ENCODE data around the gene CAPZA1.
"Not testable (repeated sequence)": the region's sequence is repeated elsewhere in the genome, so short reads cannot be mapped to it uniquely, and the experiment has no call there.

CAPZA1 gene

DNA sequence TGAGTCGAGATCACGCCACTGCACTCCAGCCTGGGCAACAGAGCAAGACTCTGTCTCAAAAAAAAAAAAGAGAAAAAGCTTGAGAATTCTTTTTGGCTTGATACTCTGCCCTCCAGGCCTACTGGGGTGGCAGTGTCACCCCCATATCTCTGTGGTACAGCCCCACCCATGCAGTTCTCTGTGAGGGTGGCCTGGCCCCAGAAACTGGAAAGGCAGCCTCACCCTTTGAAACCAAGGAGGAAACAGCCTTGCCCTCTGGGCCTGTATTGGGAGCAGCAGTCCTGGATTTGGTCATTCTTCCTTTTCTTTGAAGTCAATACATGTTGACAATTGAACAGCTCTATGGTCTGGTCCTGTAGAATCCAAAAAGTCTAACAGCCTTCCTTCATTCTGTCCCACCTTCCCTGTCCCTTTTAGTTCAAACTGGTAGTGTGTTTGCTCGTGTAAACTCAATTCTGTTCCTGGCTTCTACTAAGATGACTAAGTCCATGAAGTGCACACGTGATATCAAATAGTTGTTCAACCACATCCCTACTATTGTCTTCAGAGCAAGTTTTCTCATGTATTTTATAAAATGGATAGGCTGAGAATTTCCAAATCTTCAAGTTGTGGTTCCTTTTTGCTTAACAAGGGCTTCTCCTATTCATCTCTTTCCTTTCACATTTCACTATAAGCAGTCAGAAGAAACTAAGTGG is 13.9 kb upstream of the CAPZA1 start:
- TF ChIP-seq, protein P1, sequence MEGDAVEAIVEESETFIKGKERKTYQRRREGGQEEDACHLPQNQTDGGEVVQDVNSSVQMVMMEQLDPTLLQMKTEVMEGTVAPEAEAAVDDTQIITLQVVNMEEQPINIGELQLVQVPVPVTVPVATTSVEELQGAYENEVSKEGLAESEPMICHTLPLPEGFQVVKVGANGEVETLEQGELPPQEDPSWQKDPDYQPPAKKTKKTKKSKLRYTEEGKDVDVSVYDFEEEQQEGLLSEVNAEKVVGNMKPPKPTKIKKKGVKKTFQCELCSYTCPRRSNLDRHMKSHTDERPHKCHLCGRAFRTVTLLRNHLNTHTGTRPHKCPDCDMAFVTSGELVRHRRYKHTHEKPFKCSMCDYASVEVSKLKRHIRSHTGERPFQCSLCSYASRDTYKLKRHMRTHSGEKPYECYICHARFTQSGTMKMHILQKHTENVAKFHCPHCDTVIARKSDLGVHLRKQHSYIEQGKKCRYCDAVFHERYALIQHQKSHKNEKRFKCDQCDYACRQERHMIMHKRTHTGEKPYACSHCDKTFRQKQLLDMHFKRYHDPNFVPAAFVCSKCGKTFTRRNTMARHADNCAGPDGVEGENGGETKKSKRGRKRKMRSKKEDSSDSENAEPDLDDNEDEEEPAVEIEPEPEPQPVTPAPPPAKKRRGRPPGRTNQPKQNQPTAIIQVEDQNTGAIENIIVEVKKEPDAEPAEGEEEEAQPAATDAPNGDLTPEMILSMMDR (IDR thresholded peaks at IDR 0.05; ENCODE audit: low read depth, low read length, missing control alignments) = no peak
- in situ Hi-C loops (cut with HindIII; ENCODE audit: low pct_ligation_motif_present, low sequenced_read_pairs) = loop anchor here (25.0 kb wide), 1 partner anchor 118 kb away; no protein-coding TSS in a partner anchor
- peaks cover 31% of the 10 kb centered on the region for H3K36me3 ChIP-seq (replicated peaks)
- H3K4me3 ChIP-seq (ENCODE audit: low read depth, low read length) = no peak overlapping the region
- H3K27ac ChIP-seq = no peak overlapping the region
- no peak for DNase-seq
- no peaks in the 10 kb centered on the region for H3K27me3 ChIP-seq (replicated peaks)

DNA sequence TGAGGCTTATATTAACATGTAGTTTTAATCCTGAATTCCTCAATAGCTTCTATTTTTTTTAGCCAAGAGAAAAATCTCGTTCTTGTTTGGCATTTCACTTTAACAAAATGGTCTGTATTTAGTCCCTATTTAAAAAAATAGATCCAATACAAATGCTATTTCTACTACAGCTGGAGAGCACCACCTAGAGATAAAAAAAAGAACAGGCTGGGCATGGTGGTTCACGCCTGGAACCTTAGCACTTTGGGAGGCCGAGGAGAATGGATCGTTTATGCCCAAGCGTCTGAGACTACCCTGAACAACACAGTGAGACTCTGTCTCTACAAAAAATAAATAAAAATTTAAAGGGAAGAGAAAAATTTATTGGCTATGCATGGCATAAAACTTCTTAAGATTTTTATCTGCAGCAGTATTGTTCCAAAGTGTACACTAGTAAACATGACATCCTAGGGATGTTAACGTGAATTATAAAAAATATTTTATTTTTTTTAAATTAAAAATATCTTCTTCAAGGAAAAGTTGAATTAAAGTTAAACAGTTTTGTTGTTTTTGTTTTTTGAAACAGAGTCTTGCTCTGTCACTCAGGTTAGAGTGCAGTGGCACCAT is 5.1 kb upstream of the CAPZA1 start:
- in situ Hi-C loops (cut with HindIII; ENCODE audit: low pct_ligation_motif_present, low sequenced_read_pairs) = loop anchor here (10.0 to 25.0 kb wide), 2 partner anchors 127 to 220 kb away; partner anchors contain the start of gene CTTNBP2NL
- Histone ChIP-seq H3K36me3 (replicated peaks) (peaks cover 7% of the 10 kb centered on the region), H3K27me3 (replicated peaks) (no peaks in the 10 kb centered on the region), H3K4me3 (ENCODE audit: low read depth, low read length) (no peak overlapping the region), H3K27ac (no peak overlapping the region)
- peak; percentile 54 for DNase-seq
- TF ChIP-seq, protein P1 (IDR thresholded peaks at IDR 0.05; ENCODE audit: low read depth, low read length, missing control alignments) = peak; percentile 77

DNA sequence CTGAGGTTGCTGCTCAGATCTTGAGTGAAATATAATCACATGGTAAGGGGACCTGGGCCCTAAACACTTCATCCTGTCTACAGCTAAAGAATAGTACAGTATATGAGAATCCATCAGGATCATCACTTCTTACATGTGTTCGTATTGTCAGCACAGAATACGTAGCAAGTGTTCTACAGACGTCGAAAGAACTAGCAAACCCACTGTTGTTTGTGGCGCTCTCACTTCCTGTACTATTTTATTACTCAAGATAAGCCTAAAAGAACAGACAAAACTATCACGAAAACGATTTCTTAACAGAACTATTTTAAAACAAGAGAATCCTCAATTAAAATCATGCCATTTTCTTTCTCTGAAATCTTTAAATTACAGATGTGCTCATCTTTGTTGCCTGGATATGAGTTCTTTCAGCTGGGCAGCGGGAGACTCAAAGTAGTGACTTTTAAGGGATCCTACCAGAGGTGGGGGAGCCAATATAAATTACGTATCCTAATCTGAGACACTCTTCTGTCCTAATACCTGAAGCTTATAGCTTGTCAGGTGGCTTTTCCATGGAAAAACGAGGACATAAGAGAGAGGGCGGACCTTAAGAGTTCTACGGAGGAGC is 1.4 kb upstream of the CAPZA1 start:
- peak overlapping the region; percentile 98 for H3K4me3 ChIP-seq (ENCODE audit: low read depth, low read length)
- H3K36me3 ChIP-seq (replicated peaks) = no peaks in the 10 kb centered on the region
- H3K27ac ChIP-seq = peak overlapping the region; percentile 93
- no peaks in the 10 kb centered on the region for H3K27me3 ChIP-seq (replicated peaks)
- in situ Hi-C loops (cut with HindIII; ENCODE audit: low pct_ligation_motif_present, low sequenced_read_pairs) = loop anchor here (10.0 to 25.0 kb wide), 2 partner anchors 131 to 223 kb away; partner anchors contain the start of gene CTTNBP2NL
- peak; percentile 34 for DNase-seq
- TF ChIP-seq, protein P1 (IDR thresholded peaks at IDR 0.05; ENCODE audit: low read depth, low read length, missing control alignments) = no peak

DNA sequence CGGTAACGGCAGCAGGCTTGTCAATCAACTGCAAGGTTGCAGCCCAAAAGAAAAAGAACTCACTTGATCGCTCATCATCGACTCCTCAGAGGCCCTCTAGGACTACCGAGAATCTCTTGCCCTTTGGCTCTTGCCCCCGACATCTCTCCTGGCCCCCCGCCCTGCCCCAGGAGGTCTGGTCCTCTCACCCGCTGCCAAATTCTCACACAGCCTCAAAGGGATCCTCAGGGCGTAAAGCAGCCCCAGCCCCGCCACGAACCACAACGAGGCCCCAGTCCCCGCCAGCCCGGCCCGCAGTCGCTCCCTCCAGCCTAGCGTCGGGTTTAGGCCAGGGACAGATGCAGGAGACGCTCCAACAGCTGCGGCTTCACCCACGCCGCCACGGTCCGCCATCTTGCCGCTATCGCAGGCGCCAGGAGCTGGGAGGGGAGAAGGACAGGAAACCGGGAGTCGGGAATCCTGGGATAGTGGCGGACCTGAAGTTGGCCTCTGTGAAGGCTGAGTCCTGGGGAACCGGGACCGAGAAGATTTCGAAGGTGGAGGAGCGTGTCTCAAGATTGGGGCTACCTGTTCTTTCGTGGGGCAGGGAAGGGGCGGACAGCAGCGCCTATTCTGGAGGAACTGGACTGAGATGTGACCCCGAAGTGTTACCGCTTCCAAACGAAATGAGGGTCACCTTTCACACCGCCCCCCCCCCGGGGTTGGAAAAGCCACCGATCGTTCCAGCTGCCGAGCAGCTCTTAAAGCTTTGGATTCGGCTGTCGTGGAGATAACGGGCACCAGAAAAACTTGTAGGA is 713 bp upstream of the CAPZA1 start, which contains the start of gene ST7L:
ST7L (minus strand) TSS at position 421 of the 797 bp plus-strand sequence; CDS start at position 393, 28 bp downstream.
- TF ChIP-seq, protein P1 (IDR thresholded peaks at IDR 0.05; ENCODE audit: low read depth, low read length, missing control alignments) = no peak
- in situ Hi-C loops (cut with HindIII; ENCODE audit: low pct_ligation_motif_present, low sequenced_read_pairs) = loop anchor here (10.0 to 25.0 kb wide), 2 partner anchors 132 to 224 kb away; partner anchors contain the start of gene CTTNBP2NL
- no peaks in the 10 kb centered on the region for H3K27me3 ChIP-seq (replicated peaks)
- H3K36me3 ChIP-seq (replicated peaks) = no peaks in the 10 kb centered on the region
- peak within 1 kb of the TSS; percentile 93 for H3K27ac ChIP-seq
- H3K4me3 ChIP-seq (ENCODE audit: low read depth, low read length) = peak within 1 kb of the TSS; percentile 98
- peak; percentile 47 for DNase-seq

DNA sequence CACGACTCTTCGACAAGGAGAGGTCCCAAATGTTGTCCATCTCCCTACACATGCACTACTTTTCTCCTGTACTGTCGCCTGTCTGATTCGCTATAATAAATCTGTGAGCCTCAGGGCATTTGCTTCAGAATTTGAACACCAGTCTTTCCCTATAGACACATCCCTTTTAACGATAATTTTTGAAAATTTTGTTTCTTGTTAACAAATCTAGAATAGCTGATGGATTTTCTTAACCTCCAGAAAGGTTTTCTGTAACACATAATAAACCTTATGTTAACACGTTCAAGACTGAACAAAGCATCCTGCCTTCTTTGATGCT is 704 bp downstream of the CAPZA1 start:
- in situ Hi-C loops (cut with HindIII; ENCODE audit: low pct_ligation_motif_present, low sequenced_read_pairs) = loop anchor here (25.0 kb wide), 1 partner anchor 133 kb away; no protein-coding TSS in a partner anchor
- no peak for DNase-seq
- Histone ChIP-seq H3K27ac (peak overlapping the region; percentile 93), H3K27me3 (replicated peaks) (no peaks in the 10 kb centered on the region), H3K36me3 (replicated peaks) (no peaks in the 10 kb centered on the region), H3K4me3 (ENCODE audit: low read depth, low read length) (peak overlapping the region; percentile 98)
- TF ChIP-seq, protein P1 (IDR thresholded peaks at IDR 0.05; ENCODE audit: low read depth, low read length, missing control alignments) = no peak

DNA sequence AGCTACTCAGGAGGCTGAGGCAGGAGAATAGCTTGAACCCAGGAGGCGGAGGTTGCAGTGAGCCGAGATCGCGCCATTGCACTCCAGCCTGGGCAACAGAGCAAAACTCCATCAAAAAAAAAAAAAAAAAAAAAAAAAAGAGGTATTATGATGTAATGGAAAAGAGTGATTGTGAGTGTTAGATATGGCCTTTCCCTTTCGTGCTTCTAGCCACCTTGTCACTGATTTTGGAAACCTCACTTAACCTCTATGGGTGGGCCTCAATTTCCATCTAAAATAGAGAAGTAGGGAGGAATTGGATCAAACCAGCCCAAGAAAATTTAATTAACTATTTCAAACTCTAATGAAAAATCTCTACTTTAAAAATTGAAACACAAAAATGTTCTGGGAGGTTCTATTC is 4.9 kb downstream of the CAPZA1 start:
- not testable (repeated sequence) for DNase-seq; H3K27ac ChIP-seq; H3K4me3 ChIP-seq (ENCODE audit: low read depth, low read length); H3K36me3 ChIP-seq (replicated peaks); H3K27me3 ChIP-seq (replicated peaks)
- in situ Hi-C loops (cut with HindIII; ENCODE audit: low pct_ligation_motif_present, low sequenced_read_pairs) = loop anchor here (25.0 kb wide), 1 partner anchor 137 kb away; no protein-coding TSS in a partner anchor

Measured in brain microvascular endothelial cell (primary cell).